IMR-90 (cell line): ENCODE measurements around the gene MRTFA. TPM values are rescaled to one million over a fixed set of nuclear protein-coding genes. Genes with fewer than 3 reads are reported as not detected.
A peak's percentile ranks its signal among the peaks of the same experiment; 100 is the strongest.

Source experiments
- ATAC-seq: fragments of 200-7000 bp; cut with Tn5 transposase; 2 replicates; pipeline ENCODE4 v1.9.1; 2020; ENCODE audit warnings: low read depth, mild to moderate bottlenecking, moderate library complexity
- BruUV-seq: library from RNA; stranded (reverse); fragments of 400-500 nt; replicated peaks from 2 replicates; lab custom pipeline; 2021; lab: Mats Ljungman, UMichigan
- CTCF ChIA-PET: fragments of 300-600 bp; formaldehyde crosslinking; extraction: SDS; loops from one replicate; lab custom pipeline; 2021; ENCODE audit warnings: antibody characterized with exemption; lab: Yijun Ruan, JAX
- POLR2A ChIA-PET: fragments of 300-600 bp; sonication (Branson Sonifier 250); formaldehyde crosslinking; loops from one replicate; lab custom pipeline; 2022; ENCODE audit warnings: antibody characterized with exemption; ENCODE audit not compliant: unreplicated experiment; lab: Charles Lee
- DNase-seq: peaks from one replicate; pipeline ENCODE4 v3.0.0; 2013
- H2AFZ ChIP-seq: replicated peaks from 2 replicates; pipeline ENCODE3; 2013; ENCODE audit warnings: low read length, mild to moderate bottlenecking; ENCODE audit not compliant: poor library complexity
- H2AK5ac ChIP-seq: 2 replicates; pipeline ENCODE4 v1.6.1; 2013; ENCODE audit warnings: low read depth, low read length, inconsistent platforms
- H2AK9ac ChIP-seq: replicated peaks from 2 replicates; pipeline ENCODE3; 2013; ENCODE audit warnings: mild to moderate bottlenecking, low read depth, low read length, moderate library complexity; ENCODE audit not compliant: poor library complexity
- H2BK120ac ChIP-seq: 2 replicates; pipeline ENCODE4 v1.6.1; 2013; ENCODE audit warnings: low read depth, low read length, inconsistent platforms
- H2BK15ac ChIP-seq: 3 replicates; pipeline ENCODE4 v1.6.1; 2013; ENCODE audit warnings: low read depth, low read length, inconsistent platforms
- H2BK20ac ChIP-seq: 2 replicates; pipeline ENCODE4 v1.6.1; 2013; ENCODE audit warnings: low read depth, mild to moderate bottlenecking, inconsistent platforms, low read length, moderate library complexity
- H2BK5ac ChIP-seq: 2 replicates; pipeline ENCODE4 v1.6.1; 2013; ENCODE audit warnings: mild to moderate bottlenecking, low read depth, low read length, inconsistent platforms; ENCODE audit not compliant: poor library complexity, severe bottlenecking
- H3K14ac ChIP-seq: replicated peaks from 2 replicates; pipeline ENCODE4 v1.6.1; 2013; ENCODE audit warnings: low read depth, low read length, inconsistent platforms
- H3K18ac ChIP-seq: 2 replicates; pipeline ENCODE4 v1.6.1; 2013; ENCODE audit warnings: low read depth, low read length, control low read depth
- H3K23ac ChIP-seq: 2 replicates; pipeline ENCODE4 v1.6.1; 2013; ENCODE audit warnings: low read depth, low read length, inconsistent platforms
- H3K27ac ChIP-seq: 2 replicates; pipeline ENCODE4 v1.5.1; 2013; ENCODE audit warnings: mild to moderate bottlenecking, control low read depth, low read length; ENCODE audit not compliant: insufficient read depth
- H3K27me3 ChIP-seq: 2 replicates; pipeline ENCODE4 v1.6.1; 2013; ENCODE audit warnings: low read length; ENCODE audit not compliant: control insufficient read depth, insufficient read depth
- H3K36me3 ChIP-seq: 2 replicates; pipeline ENCODE4 v1.6.1; 2013; ENCODE audit warnings: low read length, mixed read lengths; ENCODE audit not compliant: control insufficient read depth, insufficient read depth
- H3K4ac ChIP-seq: 2 replicates; pipeline ENCODE4 v1.6.1; 2013; ENCODE audit warnings: low read depth, low read length, inconsistent platforms
- H3K4me1 ChIP-seq: 2 replicates; pipeline ENCODE4 v1.6.1; 2013; ENCODE audit warnings: low read length, mixed read lengths; ENCODE audit not compliant: control insufficient read depth, insufficient read depth
- H3K4me2 ChIP-seq: 2 replicates; pipeline ENCODE4 v1.6.1; 2013; ENCODE audit warnings: low read depth, mild to moderate bottlenecking, control low read depth, low read length, moderate library complexity
- H3K4me3 ChIP-seq: 2 replicates; pipeline ENCODE4 v1.5.1; 2013; ENCODE audit warnings: low read depth, mild to moderate bottlenecking, control low read depth, low read length, moderate library complexity; ENCODE audit not compliant: insufficient read depth
- H3K56ac ChIP-seq: 2 replicates; pipeline ENCODE4 v1.6.1; 2013; ENCODE audit warnings: low read length, inconsistent platforms; ENCODE audit not compliant: insufficient read depth; ENCODE audit errors: extremely low read depth
- H3K79me1 ChIP-seq, 2 experiments: 2 replicates each; pipeline ENCODE4 v1.6.1; 2013; ENCODE audit warnings: low read length in 2 of 2, inconsistent platforms in 1 of 2, low read depth in 1 of 2
- H3K9ac ChIP-seq: 2 replicates; pipeline ENCODE4 v1.6.1; 2013; ENCODE audit warnings: low read depth, low read length, control low read depth
- H3K9me1 ChIP-seq: 2 replicates; pipeline ENCODE4 v1.6.1; 2013; ENCODE audit warnings: low read length, inconsistent platforms; ENCODE audit not compliant: insufficient read depth
- H3K9me3 ChIP-seq: 2 replicates; pipeline ENCODE4 v1.6.1; 2013; ENCODE audit warnings: low read length; ENCODE audit not compliant: control insufficient read depth, insufficient read depth
- H4K20me1 ChIP-seq: 2 replicates; pipeline ENCODE4 v1.6.1; 2013; ENCODE audit warnings: low read length, inconsistent platforms; ENCODE audit not compliant: insufficient read depth
- H4K5ac ChIP-seq: 2 replicates; pipeline ENCODE4 v1.6.1; 2013; ENCODE audit warnings: mild to moderate bottlenecking, low read depth, low read length, control low read depth
- H4K8ac ChIP-seq, 2 experiments: 2 replicates each; pipeline ENCODE4 v1.6.1; 2013; ENCODE audit warnings: low read depth in 2 of 2, low read length in 2 of 2, control low read depth in 1 of 2, inconsistent platforms in 1 of 2
- H4K91ac ChIP-seq: 2 replicates; pipeline ENCODE4 v1.6.1; 2013; ENCODE audit warnings: low read depth, low read length, inconsistent platforms; ENCODE audit not compliant: insufficient read depth
- BHLHE40 ChIP-seq: fragments of 150-350 bp; IDR thresholded peaks from 2 replicates; pipeline ENCODE4 v1.6.1; 2016; ENCODE audit warnings: mild to moderate bottlenecking, low read depth, low read length
- CEBPB ChIP-seq: IDR thresholded peaks from 2 replicates; pipeline ENCODE4 v1.6.1; 2012; ENCODE audit warnings: low read depth, low read length, improper control_type of control experiment
- CHD1 ChIP-seq: IDR thresholded peaks from 2 replicates; pipeline ENCODE4 v1.6.1; 2012; ENCODE audit warnings: low read depth, low read length, improper control_type of control experiment
- CTCF ChIP-seq: conservative IDR thresholded peaks from 2 replicates; pipeline ENCODE4 v1.5.1; 2012; ENCODE audit warnings: mild to moderate bottlenecking, low read depth, low read length, improper control_type of control experiment
- ELK1 ChIP-seq: fragments of 150-350 bp; IDR thresholded peaks from 2 replicates; pipeline ENCODE4 v1.6.1; 2016; ENCODE audit warnings: low read depth, mild to moderate bottlenecking, low read length, moderate library complexity, borderline replicate concordance
- FOS ChIP-seq: fragments of 150-350 bp; IDR thresholded peaks from 2 replicates; pipeline ENCODE4 v1.6.1; 2016; ENCODE audit warnings: low read depth, low read length
- MAFK ChIP-seq: IDR thresholded peaks from 2 replicates; pipeline ENCODE4 v1.6.1; 2012; ENCODE audit warnings: low read depth, low read length, improper control_type of control experiment
- MAZ ChIP-seq: IDR thresholded peaks from 2 replicates; pipeline ENCODE4 v1.6.1; 2012; ENCODE audit warnings: low read depth, mild to moderate bottlenecking, low read length, improper control_type of control experiment, moderate library complexity, borderline replicate concordance
- MXI1 ChIP-seq: IDR thresholded peaks from 2 replicates; pipeline ENCODE4 v1.6.1; 2012; ENCODE audit warnings: low read depth, mild to moderate bottlenecking, low read length, moderate library complexity, borderline replicate concordance
- NFE2L2 ChIP-seq: fragments of 150-350 bp; IDR thresholded peaks from 2 replicates; pipeline ENCODE4 v1.6.1; 2016; ENCODE audit warnings: low read depth, mild to moderate bottlenecking, low read length
- POLR2A ChIP-seq: IDR thresholded peaks from 2 replicates; pipeline ENCODE4 v1.6.1; 2012; ENCODE audit warnings: mild to moderate bottlenecking, low read depth, low read length
- RAD21 ChIP-seq: IDR thresholded peaks from 2 replicates; pipeline ENCODE4 v1.6.1; 2012; ENCODE audit warnings: low read length, improper control_type of control experiment
- RCOR1 ChIP-seq: IDR thresholded peaks from 2 replicates; pipeline ENCODE4 v1.6.1; 2012; ENCODE audit warnings: mild to moderate bottlenecking, low read length, improper control_type of control experiment; ENCODE audit not compliant: insufficient replicate concordance
- RFX5 ChIP-seq: IDR thresholded peaks from 2 replicates; pipeline ENCODE4 v1.8.0; 2012; ENCODE audit warnings: low read depth, mild to moderate bottlenecking, low read length, moderate library complexity
- SMC3 ChIP-seq: fragments of 150-350 bp; IDR thresholded peaks from 2 replicates; pipeline ENCODE4 v1.6.1; 2016; ENCODE audit warnings: low read depth, mild to moderate bottlenecking, antibody characterized with exemption, low read length, moderate library complexity
- USF2 ChIP-seq: fragments of 150-350 bp; IDR thresholded peaks from 2 replicates; pipeline ENCODE4 v1.6.1; 2017; ENCODE audit warnings: mild to moderate bottlenecking, antibody characterized with exemption, low read length, low read depth
- WGBS, 2 experiments: methylation state at CpG; one replicate each; pipeline versions ENCODE4 v1.1.5 to v1.1.7; 2013; ENCODE audit warnings: missing lambda C conversion rate in 2 of 2; ENCODE audit not compliant: insufficient read length in 1 of 2; ENCODE audit errors: extremely low coverage in 2 of 2; 5-methylcytosine and 5-hydroxymethylcytosine counted together
- dilution Hi-C: fragments of 300-500 bp; cut with HindIII; formaldehyde crosslinking; loops from one replicate; pipeline ENCODE4 v1.14.3; 2018; ENCODE audit warnings: low sequenced_read_pairs; ENCODE audit not compliant: unreplicated experiment
- in situ Hi-C: fragments of 300-500 bp; cut with MboI; formaldehyde crosslinking; loops from 3 replicates; pipeline ENCODE4 v1.14.3; 2019; ENCODE audit warnings: low sequenced_read_pairs, inconsistent platforms, mixed read lengths
- intact Hi-C: fragments of 100-400 bp; cut with micrococcal nuclease; formaldehyde crosslinking; loops from 2 replicates; pipeline ENCODE4 v1.10.0; 2022
- polyA plus RNA-seq, 3 experiments: library from polyadenylated mRNA; depleted of rRNA; stranded (reverse); fragments of >200 nt; gene quantifications; 2 replicates each; pipeline ENCODE4 v1.2.3, GENCODE V29; 2012; ENCODE audit warnings: low replicate concordance in 1 of 3
- total RNA-seq: library from RNA; depleted of rRNA; stranded (reverse); fragments of >200 nt; gene quantifications from 2 replicates; pipeline ENCODE4 v1.2.3, GENCODE V29; 2012

Gene MRTFA
- total and polyA plus RNA-seq, 2 of the 4 experiments (the other 2 are of a cell fraction), result 12.5 to 17.2 TPM

- peak overlapping the region in 1 of 2 experiments; percentile 28; a peak in 1 of 4 replicates for H4K8ac ChIP-seq
- H3K4me1 ChIP-seq, result peaks cover 8% of the 10 kb centered on the region
- H3K4ac ChIP-seq, result no peak overlapping the region; the same call in 1 of the 2 replicates
- 0 out of 2 replicates have a peak overlapping the region, but pooled peaks have one; percentile 4 for H2AK5ac ChIP-seq
- ChIA-PET POLR2A (no interaction called here), CTCF (no interaction called here)
- in situ Hi-C loops (loop anchor here (5.0 to 25.0 kb wide), 2 partner anchors 211 to 456 kb away; no protein-coding TSS in a partner anchor), dilution Hi-C loops (no loop called here), intact Hi-C loops (loop anchor here (1.0 kb wide), 1 partner anchor 13 kb away; no protein-coding TSS in a partner anchor)
- H2AK9ac ChIP-seq, result peak overlapping the region; percentile 34
- H3K79me1 ChIP-seq, result peaks cover 38 to 86% of the 10 kb centered on the region in 2 experiments
- TF ChIP-seq RFX5, result no peak
- no peak for TF ChIP-seq RAD21
- TF ChIP-seq ELK1, result no peak
- TF ChIP-seq CHD1, result no peak
- TF ChIP-seq SMC3, result no peak
- TF ChIP-seq NFE2L2, result no peak
- TF ChIP-seq MXI1, result no peak
- no peak for TF ChIP-seq CTCF
- TF ChIP-seq MAZ, result no peak
- no peak for TF ChIP-seq USF2
- no peak for TF ChIP-seq RCOR1
- no peak for TF ChIP-seq MAFK
- no peak for TF ChIP-seq POLR2A
- TF ChIP-seq BHLHE40, result no peak
- TF ChIP-seq FOS, result no peak
- no peak for TF ChIP-seq CEBPB
- no peaks in the 10 kb centered on the region for H3K9me3 ChIP-seq
- no peaks in the 10 kb centered on the region for H3K27me3 ChIP-seq
- H3K27ac ChIP-seq, result no peak overlapping the region
- no peak overlapping the region; the same call in 1 of the 2 replicates for H2BK20ac ChIP-seq
- H4K5ac ChIP-seq, result peak overlapping the region; percentile 4; the same call in 1 of the 2 replicates
- no peak overlapping the region for H2BK15ac ChIP-seq
- H3K14ac ChIP-seq, result no peak overlapping the region; the same call in 1 of the 2 replicates
- no TSS peak for BruUV-seq
- no peak overlapping the region for H3K4me2 ChIP-seq
- 80% methylated on average over 1 of the region's 4 CpGs; no CpG with 5 or more reads in 1 of the 2 experiments for WGBS, 2 experiments
- no peak for DNase-seq
- H3K23ac ChIP-seq, result peak overlapping the region; percentile 56
- no peak overlapping the region for H2BK120ac ChIP-seq
- no peak overlapping the region for H3K9ac ChIP-seq
- no peak overlapping the region for H3K4me3 ChIP-seq
- no peak overlapping the region for H3K18ac ChIP-seq
- H2AFZ ChIP-seq, result no peak overlapping the region
- no peak for ATAC-seq
- H2BK5ac ChIP-seq, result peak overlapping the region; percentile 44
- peaks cover 31% of the 10 kb centered on the region for H3K9me1 ChIP-seq
- no peak overlapping the region for H4K91ac ChIP-seq
- no peak overlapping the region for H3K56ac ChIP-seq
- H3K36me3 ChIP-seq, result peaks cover 44% of the 10 kb centered on the region
- peaks cover 23% of the 10 kb centered on the region for H4K20me1 ChIP-seq
These were observed 205.5 kb downstream of the MRTFA start for GRCh38 chr22:40430991-40431390.
